Vagina (tissue), 2 donors: Measurements from ENCODE around the gene STKLD1. TPM values are rescaled to one million over a fixed set of nuclear protein-coding genes. Genes with fewer than 3 reads are reported as not detected.

ENCODE experiments used
- DNase-seq, 2 donors: peaks; one replicate each; pipeline ENCODE4 v3.0.0-alpha.2; 2017; ENCODE audit errors: extremely low spot score in 2 of 2
- H3K27ac ChIP-seq: fragments of 200-600 bp; sonication (generic); one replicate; pipeline ENCODE4 v1.5.1; 2019
- H3K27me3 ChIP-seq: fragments of 200-600 bp; sonication (generic); one replicate; pipeline ENCODE4 v1.5.1; 2019
- H3K36me3 ChIP-seq, 2 donors: fragments of 200-600 bp; sonication (generic); one replicate each; pipeline ENCODE4 v1.5.1; 2017 to 2019
- H3K4me1 ChIP-seq: fragments of 200-600 bp; sonication (generic); one replicate; pipeline ENCODE4 v1.5.1; 2019
- H3K4me3 ChIP-seq, 2 donors: fragments of 200-600 bp; sonication (generic); 1 replicate in 1 of 2; 2 replicates in 1 of 2; pipeline ENCODE4 v1.5.1; 2016 to 2019
- H3K9me3 ChIP-seq: fragments of 200-600 bp; sonication (generic); one replicate; pipeline ENCODE4 v1.5.1; 2019
- CTCF ChIP-seq, 3 experiments: fragments of 450-650 bp in 2 of 3; fragments of 200-600 bp in 1 of 3; sonication (generic) in 1 of 3; IDR thresholded peaks; one replicate each; pipeline ENCODE4 v1.5.1; 2017 to 2019; ENCODE audit warnings: antibody characterized with exemption in 3 of 3, mild to moderate bottlenecking in 2 of 3, moderate library complexity in 2 of 3
- POLR2A ChIP-seq, 2 donors: fragments of 450-650 bp; IDR thresholded peaks; one replicate each; pipeline ENCODE4 v1.6.1; 2017; ENCODE audit warnings: antibody characterized with exemption in 2 of 2, mild to moderate bottlenecking in 2 of 2, moderate library complexity in 2 of 2
- POLR2AphosphoS5 ChIP-seq, 2 donors: sonication (generic); formaldehyde crosslinking; IDR thresholded peaks; one replicate each; pipeline ENCODE4 v1.9.0; 2017; ENCODE audit warnings: antibody characterized with exemption in 2 of 2, mild to moderate bottlenecking in 2 of 2, low read depth in 1 of 2; ENCODE audit not compliant: insufficient read depth in 1 of 2
- intact Hi-C: fragments of 100-400 bp; cut with DNase I; formaldehyde crosslinking; loops from one replicate; pipeline ENCODE4 v1.15.1; 2023
- total RNA-seq: library from RNA; depleted of rRNA; stranded (reverse); fragments of >200 nt; gene quantifications from one replicate; pipeline ENCODE4 v1.2.3, GENCODE V29; 2016

The STKLD1 gene
- total RNA-seq, 1 donor from 2014 or later = not detected

GRCh38 chr9:133352635-133353340, 23.4 kb upstream of the STKLD1 start:
- intact Hi-C loops = no loop called here
- Histone ChIP-seq H3K27ac (no peak overlapping the region), H3K9me3 (no peaks in the 10 kb centered on the region), H3K27me3 (no peaks in the 10 kb centered on the region), H3K4me3 (no peak overlapping the region), H3K36me3 (peaks cover 0 to 41% of the 10 kb centered on the region in 2 donors), H3K4me1 (peaks cover 45% of the 10 kb centered on the region)
- TF ChIP-seq POLR2A (IDR thresholded peaks at IDR 0.05) = no peak
- TF ChIP-seq CTCF (IDR thresholded peaks at IDR 0.05) = no peak
- no peak for TF ChIP-seq POLR2AphosphoS5 (IDR thresholded peaks at IDR 0.05; ENCODE audit: insufficient read depth in 1 of 2, low read depth in 1 of 2)
- no peak for DNase-seq

GRCh38 chr9:133353548-133353947, 22.6 kb upstream of the STKLD1 start:
- Histone ChIP-seq H3K27ac (no peak overlapping the region), H3K36me3 (peaks cover 0 to 41% of the 10 kb centered on the region in 2 donors), H3K4me3 (no peak overlapping the region), H3K9me3 (no peaks in the 10 kb centered on the region), H3K4me1 (peaks cover 48% of the 10 kb centered on the region), H3K27me3 (no peaks in the 10 kb centered on the region)
- DNase-seq = no peak
- no peak for TF ChIP-seq POLR2A (IDR thresholded peaks at IDR 0.05)
- TF ChIP-seq POLR2AphosphoS5 (IDR thresholded peaks at IDR 0.05; ENCODE audit: insufficient read depth in 1 of 2, low read depth in 1 of 2) = no peak
- no peak for TF ChIP-seq CTCF (IDR thresholded peaks at IDR 0.05)
- intact Hi-C loops = no loop called here

- H3K9me3 ChIP-seq = no peaks in the 10 kb centered on the region
- no peak for TF ChIP-seq CTCF (IDR thresholded peaks at IDR 0.05)
- no peak for TF ChIP-seq POLR2AphosphoS5 (IDR thresholded peaks at IDR 0.05; ENCODE audit: insufficient read depth in 1 of 2, low read depth in 1 of 2)
- H3K4me1 ChIP-seq = peaks cover 40% of the 10 kb centered on the region
- H3K27me3 ChIP-seq = no peaks in the 10 kb centered on the region
- peaks cover 0 to 32% of the 10 kb centered on the region in 2 donors for H3K36me3 ChIP-seq
- H3K27ac ChIP-seq = no peak overlapping the region
- no peak for DNase-seq
- no peak overlapping the region for H3K4me3 ChIP-seq
- intact Hi-C loops = no loop called here
Observed at GRCh38 chr9:133354766-133355165, 21.4 kb upstream of the STKLD1 start.

GRCh38 chr9:133355881-133356357, 20.2 kb upstream of the STKLD1 start:
- Histone ChIP-seq H3K9me3 (no peaks in the 10 kb centered on the region), H3K4me3 (peak overlapping the region; percentile 70 to 81), H3K27ac (peak overlapping the region; percentile 59), H3K27me3 (no peaks in the 10 kb centered on the region), H3K4me1 (peaks cover 38% of the 10 kb centered on the region), H3K36me3 (peaks cover 0 to 31% of the 10 kb centered on the region in 2 donors)
- DNase-seq = no peak
- no peak for TF ChIP-seq POLR2A (IDR thresholded peaks at IDR 0.05)
- no peak for TF ChIP-seq POLR2AphosphoS5 (IDR thresholded peaks at IDR 0.05; ENCODE audit: insufficient read depth in 1 of 2, low read depth in 1 of 2)
- no peak for TF ChIP-seq CTCF (IDR thresholded peaks at IDR 0.05)
- intact Hi-C loops = no loop called here

- intact Hi-C loops = no loop called here
- Histone ChIP-seq H3K9me3 (no peaks in the 10 kb centered on the region), H3K27me3 (no peaks in the 10 kb centered on the region), H3K4me3 (peak within 1 kb of the TSS; percentile 70 to 81), H3K36me3 (peaks cover 0 to 31% of the 10 kb centered on the region in 2 donors), H3K27ac (peak within 1 kb of the TSS; percentile 59), H3K4me1 (peaks cover 38% of the 10 kb centered on the region)
- peak in 1 of 2 donors; percentile 35 for TF ChIP-seq POLR2AphosphoS5 (IDR thresholded peaks at IDR 0.05; ENCODE audit: insufficient read depth in 1 of 2, low read depth in 1 of 2)
- peak in 1 of 2 donors; percentile 35 for TF ChIP-seq POLR2A (IDR thresholded peaks at IDR 0.05)
- TF ChIP-seq CTCF (IDR thresholded peaks at IDR 0.05) = no peak
- DNase-seq = no peak
Observed at GRCh38 chr9:133356391-133357091, 19.6 kb upstream of the STKLD1 start, which contains the start of the genes SURF1 and SURF2. Gene SURF1 (minus strand): TSS chr9:133356487. CDS start chr9:133356453, 34 bp downstream. Gene SURF2 (plus strand): TSS chr9:133356550. CDS start chr9:133356593, 43 bp downstream.
